HepG2 (cell line): ENCODE measurements around the gene LGALS9. TPM values are rescaled to one million over a fixed set of nuclear protein-coding genes. Genes with fewer than 3 reads are reported as not detected.

Source experiments
- ATAC-seq: fragments of 200-7000 bp; cut with Tn5 transposase; 3 replicates; pipeline ENCODE4 v1.9.1; 2020; ENCODE audit warnings: mild to moderate bottlenecking, moderate library complexity
- BruUV-seq: library from RNA; stranded (reverse); fragments of 400-500 nt; replicated peaks from 2 replicates; lab custom pipeline; 2021; lab: Mats Ljungman, UMichigan
- CTCF ChIA-PET: fragments of 300-600 bp; formaldehyde crosslinking; extraction: SDS; loops from one replicate; lab custom pipeline; 2021; ENCODE audit warnings: low total read pairs, inconsistent platforms, low intra/inter-chr PET ratio; lab: Yijun Ruan, JAX
- POLR2A ChIA-PET: fragments of 350-600 bp; sonication (Branson Sonifier 250); formaldehyde crosslinking; loops from one replicate; lab custom pipeline; 2020; ENCODE audit warnings: antibody characterized with exemption, inconsistent platforms; lab: Yijun Ruan, JAX
- DNase-seq: peaks from one replicate; pipeline ENCODE4 v3.0.0-alpha.2; 2015; ENCODE audit warnings: low spot score
- FAIRE-seq: peaks from 3 replicates; lab custom pipeline; 2011; peaks lifted over from hg19 to GRCh38; lab: Jason Lieb, UNC
- H2AFZ ChIP-seq: one replicate; pipeline ENCODE4 v1.6.1; 2011; ENCODE audit warnings: low read length, inconsistent platforms
- H3K27ac ChIP-seq: fragments of 300-600 bp; 3 replicates; pipeline ENCODE4 v1.8.0; 2011; ENCODE audit warnings: mixed run types, mild to moderate bottlenecking, mixed read lengths, low read length, inconsistent platforms; ENCODE audit not compliant: insufficient read depth; ENCODE audit errors: extremely low read length
- H3K27me3 ChIP-seq, 2 experiments: fragments of 200-600 bp in 1 of 2; 2 replicates in 1 of 2; 3 replicates in 1 of 2; pipeline versions ENCODE4 v1.6.0 to v1.8.0; 2011; ENCODE audit warnings: low read length in 2 of 2, mild to moderate bottlenecking in 2 of 2, moderate library complexity in 2 of 2, inconsistent platforms in 1 of 2; ENCODE audit not compliant: insufficient read depth in 2 of 2, control insufficient read depth in 1 of 2
- H3K36me3 ChIP-seq, 2 experiments: fragments of 200-600 bp in 1 of 2; replicated peaks in 1 of 2; 2 replicates in 1 of 2; 3 replicates in 1 of 2; pipeline versions ENCODE4 v1.5.1 to v1.8.0; 2011; ENCODE audit warnings: low read length in 2 of 2, inconsistent platforms in 1 of 2; ENCODE audit not compliant: insufficient read depth in 2 of 2, control insufficient read depth in 1 of 2
- H3K4me1 ChIP-seq: 2 replicates; pipeline ENCODE4 v1.5.1; 2012; ENCODE audit warnings: low read length, inconsistent platforms; ENCODE audit not compliant: insufficient read depth
- H3K4me2 ChIP-seq: 2 replicates; pipeline ENCODE4 v1.6.0; 2011; ENCODE audit warnings: low read depth, low read length, inconsistent platforms
- H3K4me3 ChIP-seq, 3 experiments: fragments of 200-600 bp in 1 of 3; sonication (generic), shearing (Covaris generic) in 1 of 3; replicated peaks in 1 of 3; 2 replicates each; pipeline ENCODE4 v1.5.1; 2011 to 2016; ENCODE audit warnings: low read length in 3 of 3, inconsistent platforms in 2 of 3, low read depth in 2 of 3, mild to moderate bottlenecking in 2 of 3, control low read depth in 1 of 3, mixed read lengths in 1 of 3; ENCODE audit not compliant: insufficient read depth in 1 of 3
- H3K79me2 ChIP-seq: one replicate; pipeline ENCODE4 v1.6.1; 2011; ENCODE audit warnings: low read length, inconsistent platforms; ENCODE audit not compliant: insufficient read depth
- H3K9ac ChIP-seq: 2 replicates; pipeline ENCODE4 v1.6.0; 2011; ENCODE audit warnings: mild to moderate bottlenecking, low read depth, low read length, inconsistent platforms; ENCODE audit not compliant: insufficient read depth
- H3K9me3 ChIP-seq: 2 replicates; pipeline ENCODE4 v1.5.1; 2012; ENCODE audit warnings: mild to moderate bottlenecking, low read length
- H4K20me1 ChIP-seq: 2 replicates; pipeline ENCODE4 v1.6.0; 2011; ENCODE audit warnings: inconsistent platforms, mild to moderate bottlenecking, low read length, moderate library complexity; ENCODE audit not compliant: insufficient read depth
- MAZ ChIP-seq, 2 experiments: sonication (generic) in 1 of 2; formaldehyde crosslinking in 1 of 2; IDR thresholded peaks; 2 replicates each; pipeline versions ENCODE4 v1.5.0 to v1.6.1; 2012 to 2020; ENCODE audit warnings: low read depth in 2 of 2, mild to moderate bottlenecking in 2 of 2, borderline replicate concordance in 1 of 2, improper control_type of control experiment in 1 of 2, low read length in 1 of 2, missing genetic modification reagents in 1 of 2, moderate library complexity in 1 of 2
- PATZ1 ChIP-seq: sonication (generic); formaldehyde crosslinking; IDR thresholded peaks from 2 replicates; pipeline ENCODE4 v1.4.0; 2020; ENCODE audit warnings: missing genetic modification reagents
- TBL1XR1 ChIP-seq: fragments of 150-350 bp; IDR thresholded peaks from 2 replicates; pipeline ENCODE4 v1.6.1; 2014; ENCODE audit warnings: borderline replicate concordance, low read length; ENCODE audit not compliant: partially characterized antibody
- ZBTB34 ChIP-seq: sonication (generic); formaldehyde crosslinking; IDR thresholded peaks from 2 replicates; pipeline ENCODE4 v1.8.0; 2022; ENCODE audit warnings: mild to moderate bottlenecking, missing genetic modification reagents
- WGBS: methylation state at CpG from one replicate; pipeline ENCODE4 v1.1.6; 2017; ENCODE audit warnings: low lambda C conversion rate; 5-methylcytosine and 5-hydroxymethylcytosine counted together
- in situ Hi-C: cut with HindIII; loops from 2 replicates; pipeline ENCODE4 v1.10.0; 2017; ENCODE audit warnings: low pct_unique_long_range_greater_than_20kb; ENCODE audit not compliant: extremely low pct_ligation_motif_present
- intact Hi-C: fragments of 100-400 bp; cut with micrococcal nuclease; formaldehyde crosslinking; loops from one replicate; pipeline ENCODE4 v1.10.0; 2022; ENCODE audit not compliant: unreplicated experiment
- polyA plus RNA-seq, 8 experiments: library from polyadenylated mRNA; depleted of rRNA in 3 of 8; stranded (reverse) in 7 of 8; unstranded in 1 of 8; fragments of >200 nt; fragmentation: Illumina TruSeq in 4 of 8; extraction: Trizol in 4 of 8; gene quantifications; 2 replicates each; pipeline versions ENCODE4 v1.2.1 to v1.2.3, GENCODE V29; 2011 to 2016; ENCODE audit warnings: low read depth in 4 of 8, missing spikeins in 1 of 8, mixed read lengths in 1 of 8; ENCODE audit not compliant: insufficient read depth in 1 of 8
- total RNA-seq, 5 experiments: library from RNA; depleted of rRNA; stranded (reverse); fragments of >200 nt; fragmentation: Illumina TruSeq; extraction: Trizol; gene quantifications; 2 replicates each; pipeline ENCODE4 v1.2.3, GENCODE V29; 2016; ENCODE audit warnings: low read depth in 1 of 5

LGALS9 gene
- total and polyA plus RNA-seq, 2 of the 13 experiments (the other 11 are each of a cell fraction or from before 2014, with no cell fraction given): 0.40 to 1.4 TPM

GRCh38 chr17:27600471-27600870, 30.5 kb upstream of the LGALS9 start:
- in situ Hi-C loops (no loop called here), intact Hi-C loops (loop anchor here (10.0 kb wide), 2 partner anchors 246 to 366 kb away; no protein-coding TSS in a partner anchor)
- CTCF ChIA-PET: interaction anchor here (0.7 to 5.3 kb wide), 10 partner anchors 17 to 364 kb away, joined by 3 to 66 read pairs (median 7); partner anchors contain the start of gene KSR1
- POLR2A ChIA-PET: interaction anchor here (1.2 to 2.2 kb wide), 2 partner anchors 104 to 106 kb away, joined by 3 to 8 read pairs; no protein-coding TSS in a partner anchor
- no peaks in the 10 kb centered on the region for H3K27me3 ChIP-seq
- BruUV-seq: TSS peak; percentile 25
- ATAC-seq: no peak
- no peak for FAIRE-seq
- no peaks in the 10 kb centered on the region for H3K79me2 ChIP-seq
- peaks cover 4% of the 10 kb centered on the region; the same call in 1 of the 2 replicates for H4K20me1 ChIP-seq
- H3K9me3 ChIP-seq: no peaks in the 10 kb centered on the region
- H3K4me1 ChIP-seq: no peaks in the 10 kb centered on the region
- no peak for DNase-seq
- H3K27ac ChIP-seq: no peak overlapping the region
- H3K4me2 ChIP-seq: no peak overlapping the region
- peaks cover 27 to 48% of the 10 kb centered on the region in 2 experiments for H3K36me3 ChIP-seq
- H2AFZ ChIP-seq: no peak overlapping the region
- H3K9ac ChIP-seq: no peak overlapping the region
- TF ChIP-seq MAZ (IDR thresholded peaks at IDR 0.05; ENCODE audit: borderline replicate concordance, low read depth, low read length) (no peak), MAZ (CRISPR knock-in tag; IDR thresholded peaks at IDR 0.05; ENCODE audit: low read depth) (no peak), PATZ1 (CRISPR knock-in tag) (no peak), TBL1XR1 (no peak), ZBTB34 (CRISPR knock-in tag) (no peak)
- TF ChIP-seq, all 625 proteins: peak for 0
- no peak overlapping the region for H3K4me3 ChIP-seq
- WGBS: 97% methylated on average over 8 of the region's 8 CpGs
